DMS 273 (cell line): Measurements from ENCODE around the gene HAUS5.
"Not testable (repeated sequence)": the region's sequence is repeated elsewhere in the genome, so short reads cannot be mapped to it uniquely, and the experiment has no call there.

ENCODE experiments used
- DNase-seq: peaks from one replicate; lab custom pipeline; 2025; ENCODE audit not compliant: unreplicated experiment; lab: John Stamatoyannopoulos, UW

Gene HAUS5

DNA sequence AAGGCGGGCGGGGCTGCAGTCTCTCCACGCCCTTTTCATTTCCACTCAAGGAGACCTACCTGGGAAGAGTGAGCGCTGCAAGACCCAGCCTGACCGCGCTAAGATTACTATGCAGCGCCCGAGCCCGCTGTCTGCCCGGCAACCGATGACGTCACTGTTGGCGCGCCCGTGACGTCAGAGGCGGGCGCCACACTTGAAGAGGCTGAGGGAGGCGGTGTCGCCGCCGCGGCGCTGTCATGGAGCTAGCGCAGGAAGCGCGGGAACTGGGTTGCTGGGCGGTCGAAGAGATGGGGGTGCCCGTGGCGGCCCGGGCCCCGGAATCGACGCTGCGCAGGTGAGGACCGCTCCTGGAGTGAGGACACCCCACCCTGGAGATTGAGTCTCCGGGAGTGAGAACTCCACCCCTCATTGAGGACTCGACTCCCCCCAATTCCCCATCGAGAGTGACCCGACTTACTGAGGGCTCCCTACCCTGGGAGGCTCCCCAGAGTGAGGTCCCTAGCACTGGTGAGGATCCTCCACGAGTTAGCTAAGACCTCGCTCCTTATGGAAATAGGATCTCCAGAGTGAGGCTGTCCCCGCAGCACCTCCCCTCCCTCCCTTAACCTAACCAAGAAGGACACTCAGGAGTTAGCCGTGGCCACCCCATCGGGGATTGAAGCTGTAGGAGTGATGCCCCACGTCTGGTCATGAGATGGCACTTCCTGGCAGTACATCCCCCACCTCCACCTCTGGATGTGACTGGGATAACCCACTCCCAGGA lies at the start of gene HAUS5:
TSS of gene HAUS5 (plus strand) at position 177 of the 763 bp plus-strand sequence. CDS start at position 237, 60 bp downstream.
- DNase-seq = peak; percentile 97

DNA sequence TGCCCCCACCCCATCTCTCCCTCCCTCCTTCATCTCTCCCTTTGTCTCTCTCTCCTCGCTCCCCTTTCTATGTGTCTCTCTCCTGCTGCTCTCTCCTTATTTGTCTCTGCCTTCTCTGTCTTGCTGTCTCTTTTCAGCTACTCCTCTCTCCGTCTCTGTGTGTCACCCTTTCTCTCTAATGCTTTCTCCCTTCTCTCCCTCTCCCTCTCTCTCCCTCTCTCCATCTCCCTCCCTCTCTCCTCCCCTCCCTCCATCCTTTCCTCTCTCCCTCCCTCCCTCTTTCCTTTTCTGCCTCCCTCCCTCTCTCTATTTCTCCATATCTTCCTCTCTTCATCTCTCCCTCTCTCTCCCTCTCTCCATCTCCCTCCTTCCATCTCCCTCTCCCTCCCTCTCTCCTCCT lies 49.8 kb upstream of the HAUS5 start:
- no peak for DNase-seq

GRCh38 chr19:35563207-35563829 lies 49.2 kb upstream of the HAUS5 start, which contains the start of gene ATP4A:
ATP4A (minus strand) TSS chr19:35563658; CDS start chr19:35563629, 29 bp downstream.
- DNase-seq = no peak

- DNase-seq = no peak
Observed at GRCh38 chr19:35565016-35565856, 47.3 kb upstream of the HAUS5 start.

- no peak for DNase-seq
Observed at GRCh38 chr19:35566738-35567137, 45.8 kb upstream of the HAUS5 start.

DNA sequence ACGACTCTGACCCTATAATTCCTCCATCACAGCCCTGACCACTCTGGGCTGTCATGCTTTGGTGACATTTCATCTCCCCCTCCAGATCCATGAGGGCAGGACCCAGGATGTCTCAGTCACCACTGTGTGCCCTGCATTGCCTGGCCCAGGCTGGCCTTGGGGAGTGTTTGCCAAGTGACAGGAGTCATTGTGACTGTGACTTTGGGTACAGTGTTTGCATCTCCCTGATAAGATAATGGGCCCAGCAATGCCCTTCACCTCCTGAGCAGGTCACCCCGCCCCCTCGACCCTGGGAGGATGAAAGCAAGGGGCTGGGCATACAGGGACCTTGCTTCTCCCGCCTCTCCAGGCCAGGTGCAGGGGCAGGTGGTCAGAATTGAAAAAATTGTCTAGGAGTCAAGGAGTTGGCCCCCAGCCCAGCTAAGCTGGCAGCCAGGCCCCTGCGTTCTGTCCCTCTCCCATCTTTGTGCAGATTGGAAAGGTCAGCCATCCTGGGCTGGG lies 43.2 kb upstream of the HAUS5 start:
- no peak for DNase-seq

GRCh38 chr19:35571406-35571965 lies 41.0 kb upstream of the HAUS5 start:
- no peak for DNase-seq

GRCh38 chr19:35577918-35578317 lies 34.6 kb upstream of the HAUS5 start:
- no peak for DNase-seq

GRCh38 chr19:35578707-35579106 lies 33.8 kb upstream of the HAUS5 start:
- no peak for DNase-seq

GRCh38 chr19:35582760-35583159 lies 29.8 kb upstream of the HAUS5 start:
- DNase-seq = no peak

GRCh38 chr19:35585848-35586247 lies 26.7 kb upstream of the HAUS5 start, which contains the start of gene PMIS2:
PMIS2 (plus strand) TSS chr19:35586173; CDS start chr19:35586260, 87 bp downstream.
- peak; percentile 60 for DNase-seq

DNA sequence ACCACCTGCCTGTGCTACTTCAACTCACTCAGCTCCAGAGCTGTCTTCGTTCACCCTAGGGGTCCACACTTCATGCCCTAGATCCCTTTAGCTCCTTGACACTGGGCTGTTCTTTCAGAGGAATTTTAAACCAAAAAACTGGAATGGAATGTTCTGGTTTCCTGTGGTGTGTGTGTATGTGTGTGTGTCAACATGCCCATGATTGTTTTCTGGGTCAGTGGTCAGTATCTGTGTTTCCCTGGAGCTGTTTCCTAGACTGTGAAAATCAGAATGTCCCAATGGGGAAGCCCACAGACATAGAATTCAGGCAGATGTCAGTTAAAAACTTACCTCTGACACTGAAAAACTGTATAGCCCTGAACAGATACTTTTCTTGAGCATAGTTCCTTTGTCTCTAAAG lies 25.2 kb upstream of the HAUS5 start:
- DNase-seq = no peak

- DNase-seq = no peak
Observed at GRCh38 chr19:35590875-35591274, 21.7 kb upstream of the HAUS5 start.

DNA sequence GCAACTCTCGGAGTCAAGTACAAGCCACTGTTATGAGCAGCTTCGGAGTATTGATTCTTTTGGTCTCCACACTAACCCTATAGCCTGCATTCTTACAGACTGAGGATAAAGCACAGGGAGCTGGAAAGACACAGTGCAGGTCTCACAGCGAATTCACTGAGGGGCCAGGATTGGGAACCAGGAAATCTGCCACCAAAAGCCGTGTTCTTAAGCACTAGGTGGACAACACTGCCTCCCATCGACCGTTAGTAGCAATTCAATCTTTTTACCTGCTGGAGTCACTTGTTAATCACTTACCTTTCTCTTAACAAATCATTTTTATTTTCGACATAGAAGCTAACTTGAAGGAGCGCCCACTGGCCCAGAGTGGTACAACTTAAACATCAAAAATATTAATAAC lies 20.3 kb upstream of the HAUS5 start:
- peak; percentile 53 for DNase-seq

DNA sequence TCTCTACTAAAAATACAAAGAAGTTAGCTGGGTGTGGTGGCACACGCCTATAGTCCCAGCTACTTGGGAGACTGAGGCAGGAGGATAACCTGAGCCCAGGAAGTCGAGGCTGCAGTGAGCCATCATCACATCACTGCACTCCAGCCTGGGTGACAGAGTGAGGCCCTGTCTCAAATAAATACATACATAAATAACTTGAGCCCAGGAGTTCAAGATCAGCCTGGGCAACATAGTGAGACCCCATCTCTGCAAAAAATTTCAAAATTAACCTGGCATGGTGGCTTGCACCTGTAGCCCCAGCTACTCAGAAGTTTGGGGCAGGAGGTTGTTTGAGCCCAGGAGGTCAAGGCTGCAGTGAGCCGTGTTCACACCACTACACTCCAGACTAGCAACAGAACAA lies 17.5 kb upstream of the HAUS5 start:
- DNase-seq = not testable (repeated sequence)

DNA sequence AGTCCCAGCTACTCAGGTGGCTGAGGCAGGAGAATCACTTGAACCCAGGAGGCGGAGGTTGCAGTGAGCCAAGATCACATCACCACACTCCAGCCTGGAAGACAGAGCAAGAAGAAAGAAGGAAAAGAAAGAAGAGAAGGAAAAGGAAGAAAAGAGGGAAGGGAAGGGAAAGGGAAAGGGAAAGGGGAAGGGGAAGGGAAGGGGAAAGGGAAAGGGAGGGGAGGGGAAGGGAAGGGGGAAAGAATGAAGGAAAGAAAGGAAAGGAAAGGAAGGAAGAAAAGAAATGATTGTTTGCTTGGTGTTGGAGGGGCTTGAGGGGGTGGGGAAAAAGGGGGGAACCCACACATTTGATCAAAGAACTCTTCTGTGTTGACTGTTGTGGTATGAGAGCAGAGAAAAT lies 16.6 kb upstream of the HAUS5 start:
- DNase-seq = no peak

GRCh38 chr19:35596366-35596999 lies 16.1 kb upstream of the HAUS5 start:
- peak; percentile 33 for DNase-seq

DNA sequence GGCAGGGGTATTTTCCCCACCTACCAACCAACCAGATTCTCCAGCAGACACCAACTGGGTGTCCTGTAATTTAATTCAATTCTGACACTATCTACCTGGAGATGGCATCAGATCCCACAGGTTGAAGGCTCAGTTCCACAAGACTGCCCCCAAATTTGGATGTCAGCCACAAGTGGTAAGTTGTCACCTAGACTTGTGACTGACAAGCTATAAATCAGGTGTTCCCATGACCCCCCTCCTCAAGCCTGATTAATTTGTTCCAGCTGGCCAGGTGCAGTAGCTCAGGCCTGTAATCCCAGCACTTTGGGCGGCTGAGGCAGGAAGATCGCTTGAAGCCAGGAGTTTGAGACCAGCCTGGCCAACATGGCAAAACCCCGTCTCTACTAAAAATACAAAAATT lies 10.6 kb upstream of the HAUS5 start:
- DNase-seq = no peak

DNA sequence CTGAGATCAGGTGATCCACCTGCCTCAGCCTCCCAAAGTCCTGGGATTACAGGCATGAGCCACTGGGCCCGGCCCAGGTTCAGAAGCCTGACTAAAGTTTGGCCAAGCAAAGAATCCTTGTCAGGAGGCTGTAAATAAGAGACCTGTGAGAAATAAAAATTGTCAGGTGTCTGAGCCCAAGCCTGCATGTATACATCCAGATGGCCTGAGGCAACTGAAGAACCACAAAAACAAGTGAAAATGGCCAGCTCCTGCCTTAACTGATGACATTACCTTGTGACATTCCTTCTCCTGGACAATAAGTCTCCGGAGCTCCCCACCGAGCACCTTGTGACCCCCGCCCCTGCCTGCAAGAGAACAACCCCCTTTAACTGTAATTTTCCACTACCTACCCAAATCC lies 8.1 kb upstream of the HAUS5 start:
- not testable (repeated sequence) for DNase-seq

GRCh38 chr19:35607170-35607569 lies 5.4 kb upstream of the HAUS5 start:
- DNase-seq = not testable (repeated sequence)
